K562 (cell line): ENCODE results near the gene RAB3C. TPM values are rescaled to one million over a fixed set of nuclear protein-coding genes. Genes with fewer than 3 reads are reported as not detected.

Experiments
- ATAC-seq: fragments of 200-7000 bp; cut with Tn5 transposase; 3 replicates; pipeline ENCODE4 v1.9.1; 2020; ENCODE audit warnings: moderate library complexity
- BruUV-seq: library from RNA; stranded (reverse); fragments of 400-500 nt; replicated peaks from 2 replicates; lab custom pipeline; 2021; lab: Mats Ljungman, UMichigan
- CTCF ChIA-PET: fragments of 300-600 bp; formaldehyde crosslinking; extraction: SDS; loops from one replicate; lab custom pipeline; 2021; ENCODE audit warnings: low intra/inter-chr PET ratio; lab: Yijun Ruan, JAX
- POLR2A ChIA-PET: fragments of 300-600, 350-650 bp; sonication (Branson Sonifier 250); formaldehyde crosslinking; extraction: SDS; loops from one replicate; lab custom pipeline; 2021; ENCODE audit warnings: antibody characterized with exemption, inconsistent platforms; lab: Yijun Ruan, JAX
- DNase-seq, 4 experiments: peaks; one replicate each; pipeline versions ENCODE4 v3.0.0 to v3.0.0-alpha.2; 2011 to 2018; ENCODE audit warnings: low spot score in 3 of 4, mixed read lengths in 3 of 4; ENCODE audit errors: extremely low read depth in 1 of 4
- FAIRE-seq: peaks from 2 replicates; lab custom pipeline; 2011; peaks lifted over from hg19 to GRCh38; lab: Jason Lieb, UNC
- H2AFZ ChIP-seq: 2 replicates; pipeline ENCODE4 v1.6.0; 2011; ENCODE audit warnings: low read depth, low read length, control low read depth, inconsistent platforms
- H3K27ac ChIP-seq: fragments of 200-600 bp; 3 replicates; pipeline ENCODE4 v1.8.0; 2011; ENCODE audit warnings: low read depth, mild to moderate bottlenecking, control low read depth, inconsistent platforms, low read length, moderate library complexity, mixed read lengths; ENCODE audit errors: extremely low read depth
- H3K27me3 ChIP-seq, 2 experiments: fragments of 300-600 bp in 1 of 2; 2 replicates in 1 of 2; 3 replicates in 1 of 2; pipeline versions ENCODE4 v1.6.0 to v1.8.0; 2011; ENCODE audit warnings: inconsistent platforms in 2 of 2, low read length in 2 of 2, mild to moderate bottlenecking in 1 of 2, mixed read lengths in 1 of 2, moderate library complexity in 1 of 2; ENCODE audit not compliant: control insufficient read depth in 2 of 2, insufficient read depth in 2 of 2
- H3K36me3 ChIP-seq: fragments of 300-600 bp; 3 replicates; pipeline ENCODE4 v1.8.0; 2011; ENCODE audit warnings: mild to moderate bottlenecking, low read length, inconsistent platforms; ENCODE audit not compliant: control insufficient read depth, insufficient read depth
- H3K4me1 ChIP-seq, 2 experiments: fragments of 200-600 bp in 1 of 2; replicated peaks in 1 of 2; 2 replicates in 1 of 2; 3 replicates in 1 of 2; pipeline versions ENCODE4 v1.5.1 to v1.8.0; 2011; ENCODE audit warnings: inconsistent platforms in 2 of 2, low read length in 2 of 2, mild to moderate bottlenecking in 1 of 2, mixed read lengths in 1 of 2, moderate library complexity in 1 of 2; ENCODE audit not compliant: control insufficient read depth in 2 of 2, insufficient read depth in 2 of 2
- H3K4me2 ChIP-seq: 2 replicates; pipeline ENCODE4 v1.6.1; 2011; ENCODE audit warnings: low read length, control low read depth, inconsistent platforms, mixed read lengths; ENCODE audit not compliant: insufficient read depth
- H3K4me3 ChIP-seq: fragments of 200-600 bp; sonication (generic), shearing (Covaris generic); 2 replicates; pipeline ENCODE4 v1.5.1; 2016; ENCODE audit warnings: control low read depth, inconsistent platforms
- H3K79me2 ChIP-seq: fragments of 200-600 bp; 3 replicates; pipeline ENCODE4 v1.8.0; 2011; ENCODE audit warnings: low read length, inconsistent platforms; ENCODE audit not compliant: control insufficient read depth, insufficient read depth
- H3K9ac ChIP-seq, 2 experiments: 2 replicates each; pipeline versions ENCODE4 v1.6.0 to v1.6.1; 2011; ENCODE audit warnings: low read depth in 2 of 2, low read length in 2 of 2, control low read depth in 1 of 2, inconsistent platforms in 1 of 2, mild to moderate bottlenecking in 1 of 2, mixed read lengths in 1 of 2; ENCODE audit not compliant: insufficient read depth in 1 of 2
- H3K9me1 ChIP-seq: one replicate; pipeline ENCODE4 v1.6.0; 2011; ENCODE audit warnings: inconsistent platforms, mild to moderate bottlenecking, low read length, moderate library complexity; ENCODE audit not compliant: control insufficient read depth, insufficient read depth
- H3K9me3 ChIP-seq: replicated peaks from 2 replicates; pipeline ENCODE4 v1.5.1; 2011; ENCODE audit warnings: low read depth, low read length, inconsistent platforms; ENCODE audit not compliant: control insufficient read depth, insufficient read depth
- H4K20me1 ChIP-seq: replicated peaks from 2 replicates; pipeline ENCODE4 v1.6.1; 2011; ENCODE audit warnings: low read length, inconsistent platforms, mixed read lengths; ENCODE audit not compliant: control insufficient read depth, insufficient read depth
- BACH1 ChIP-seq: fragments of 200-800 bp; sonication (Bioruptor generic); IDR thresholded peaks from 2 replicates; pipeline ENCODE4 v1.6.1; 2016; ENCODE audit warnings: missing genetic modification characterization, missing compliant biosample characterization
- CBFB ChIP-seq: sonication (generic); formaldehyde crosslinking; IDR thresholded peaks from 2 replicates; pipeline ENCODE4 v1.4.0; 2020; ENCODE audit warnings: mild to moderate bottlenecking, missing genetic modification reagents
- CBX2 ChIP-seq: fragments of 200-600 bp; sonication (generic); IDR thresholded peaks from one replicate; pipeline ENCODE4 v1.6.1; 2012; ENCODE audit warnings: mild to moderate bottlenecking, low read length, inconsistent platforms; ENCODE audit not compliant: insufficient read depth, poor library complexity, severe bottlenecking
- MAFF ChIP-seq: IDR thresholded peaks from 2 replicates; pipeline ENCODE4 v1.6.1; 2012; ENCODE audit warnings: low read length, improper control_type of control experiment
- MAFG ChIP-seq: fragments of 450-650 bp; conservative IDR thresholded peaks from 2 replicates; pipeline ENCODE4 v1.6.1; 2016; ENCODE audit warnings: missing genetic modification characterization, missing compliant biosample characterization
- MAFK ChIP-seq: IDR thresholded peaks from 2 replicates; pipeline ENCODE4 v1.6.1; 2011; ENCODE audit warnings: low read length, improper control_type of control experiment
- PCBP1 ChIP-seq: fragments of 200-400 bp; formaldehyde crosslinking; IDR thresholded peaks from 2 replicates; pipeline ENCODE4 v1.6.1; 2018; ENCODE audit warnings: mild to moderate bottlenecking, low read depth, low read length; ENCODE audit not compliant: poor library complexity, severe bottlenecking
- POU5F1 ChIP-seq: fragments of 150-350 bp; IDR thresholded peaks from 2 replicates; pipeline ENCODE4 v1.6.1; 2014; ENCODE audit warnings: borderline replicate concordance, low read length, low read depth, mild to moderate bottlenecking; ENCODE audit not compliant: partially characterized antibody
- SMAD4 ChIP-seq: fragments of 250-450 bp; sonication (Bioruptor Pico); conservative IDR thresholded peaks from 2 replicates; pipeline ENCODE4 v1.8.0; 2021; ENCODE audit warnings: inconsistent platforms, mild to moderate bottlenecking, moderate library complexity
- SRSF3 ChIP-seq: fragments of 200-400 bp; formaldehyde crosslinking; IDR thresholded peaks from 2 replicates; pipeline ENCODE4 v1.6.1; 2016; ENCODE audit warnings: mild to moderate bottlenecking, low read length, moderate library complexity; ENCODE audit not compliant: insufficient read depth
- TCFL5 ChIP-seq: fragments of 250-450 bp; sonication (Bioruptor Pico); conservative IDR thresholded peaks from 2 replicates; pipeline ENCODE4 v1.6.1; 2021; ENCODE audit warnings: mild to moderate bottlenecking, moderate library complexity, matching md5 sums
- TGIF2 ChIP-seq: sonication (generic); formaldehyde crosslinking; IDR thresholded peaks from 2 replicates; pipeline ENCODE4 v1.8.1; 2022; ENCODE audit warnings: mild to moderate bottlenecking, missing genetic modification reagents, moderate library complexity
- ZNF197 ChIP-seq: fragments of 200-800 bp; sonication (Bioruptor generic); IDR thresholded peaks from 2 replicates; pipeline ENCODE4 v1.6.1; 2016; ENCODE audit warnings: low read depth, missing genetic modification characterization, missing compliant biosample characterization
- WGBS: fragments of 100-300 bp; shearing (Covaris generic); methylation state at CpG from one replicate; pipeline ENCODE4 v1.1.6; 2016; ENCODE audit warnings: low coverage, mixed read lengths; ENCODE audit not compliant: insufficient coverage; ENCODE audit errors: missing lambda C conversion rate; 5-methylcytosine and 5-hydroxymethylcytosine counted together
- in situ Hi-C: fragments of 300-500 bp; cut with MboI; formaldehyde crosslinking; loops from 4 replicates; pipeline ENCODE4 v1.15.0; 2018; ENCODE audit warnings: inconsistent platforms, mixed read lengths
- intact Hi-C: fragments of 100-400 bp; cut with micrococcal nuclease; formaldehyde crosslinking; loops from 2 replicates; pipeline ENCODE4 v1.14.2; 2022
- polyA plus RNA-seq, 8 experiments: library from polyadenylated mRNA; depleted of rRNA in 4 of 8; stranded (reverse) in 5 of 8; unstranded in 3 of 8; fragments of >200 nt; fragmentation: Nextera tagmentation in 2 of 8; fragmentation: Illumina TruSeq in 1 of 8; extraction: Ambion mirVana in 2 of 8; extraction: Trizol in 1 of 8; gene quantifications; 2 replicates each; pipeline versions ENCODE4 v1.2.1 to v1.2.3, GENCODE V29; 2011 to 2014; ENCODE audit warnings: inconsistent platforms in 1 of 8, missing spikeins in 1 of 8
- total RNA-seq, 7 experiments: library from RNA; depleted of rRNA in 6 of 7; stranded (reverse); fragments of >200 nt in 6 of 7; fragmentation: Illumina TruSeq in 2 of 7; extraction: Trizol in 2 of 7; gene quantifications; 2 replicates each; pipeline versions ENCODE4 v1.2.1 to v1.2.3, GENCODE V29; 2011 to 2021; ENCODE audit warnings: low replicate concordance in 1 of 7
- TF ChIP-seq, protein P1 (sequence below): sonication (generic); formaldehyde crosslinking; IDR thresholded peaks from 2 replicates; pipeline ENCODE4 v1.8.1; 2023; ENCODE audit warnings: mild to moderate bottlenecking, missing genetic modification reagents
- TF ChIP-seq, protein P2 (sequence below): IDR thresholded peaks from 2 replicates; pipeline ENCODE4 v1.6.1; 2011; ENCODE audit warnings: borderline replicate concordance, low read depth, mild to moderate bottlenecking, moderate library complexity, low read length; ENCODE audit not compliant: insufficient read depth, poor library complexity, severe bottlenecking
- TF ChIP-seq, protein P3 (sequence below), 2 experiments: IDR thresholded peaks; 2 replicates each; pipeline ENCODE4 v1.6.1; 2012; ENCODE audit warnings: improper control_type of control experiment in 2 of 2, low read depth in 2 of 2, low read length in 2 of 2, borderline replicate concordance in 1 of 2

Gene RAB3C
- total and polyA plus RNA-seq, 9 of the 15 experiments (the other 6 are each of a cell fraction or from before 2014, with no cell fraction given) = not detected

DNA sequence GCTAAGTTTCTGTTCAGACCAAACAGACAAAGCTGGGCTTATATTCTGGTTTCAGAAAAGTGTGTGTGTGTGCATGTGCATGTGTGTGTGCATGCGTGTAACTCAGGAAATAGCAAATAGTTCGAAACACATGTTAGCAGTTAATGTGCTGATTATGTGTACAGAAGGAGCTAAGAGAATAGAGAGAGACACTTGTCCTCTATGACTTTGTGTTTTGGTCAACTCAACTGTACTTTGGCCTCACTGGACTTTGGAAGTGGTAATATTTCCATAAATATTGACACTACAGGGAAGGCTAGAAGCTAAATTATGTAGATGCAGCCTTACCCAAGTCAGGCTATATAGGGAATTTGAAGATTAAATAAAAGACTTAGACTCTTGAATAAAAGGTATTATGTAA lies 155.5 kb downstream of the RAB3C start (continued):
- no peak for TF ChIP-seq ZNF197 (CRISPR knock-in tag)
- TF ChIP-seq, protein P1, sequence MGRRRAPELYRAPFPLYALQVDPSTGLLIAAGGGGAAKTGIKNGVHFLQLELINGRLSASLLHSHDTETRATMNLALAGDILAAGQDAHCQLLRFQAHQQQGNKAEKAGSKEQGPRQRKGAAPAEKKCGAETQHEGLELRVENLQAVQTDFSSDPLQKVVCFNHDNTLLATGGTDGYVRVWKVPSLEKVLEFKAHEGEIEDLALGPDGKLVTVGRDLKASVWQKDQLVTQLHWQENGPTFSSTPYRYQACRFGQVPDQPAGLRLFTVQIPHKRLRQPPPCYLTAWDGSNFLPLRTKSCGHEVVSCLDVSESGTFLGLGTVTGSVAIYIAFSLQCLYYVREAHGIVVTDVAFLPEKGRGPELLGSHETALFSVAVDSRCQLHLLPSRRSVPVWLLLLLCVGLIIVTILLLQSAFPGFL (CRISPR knock-in tag) = no peak
- no peak for TF ChIP-seq CBX2
- TF ChIP-seq PCBP1 = no peak
- no peak for TF ChIP-seq POU5F1

DNA sequence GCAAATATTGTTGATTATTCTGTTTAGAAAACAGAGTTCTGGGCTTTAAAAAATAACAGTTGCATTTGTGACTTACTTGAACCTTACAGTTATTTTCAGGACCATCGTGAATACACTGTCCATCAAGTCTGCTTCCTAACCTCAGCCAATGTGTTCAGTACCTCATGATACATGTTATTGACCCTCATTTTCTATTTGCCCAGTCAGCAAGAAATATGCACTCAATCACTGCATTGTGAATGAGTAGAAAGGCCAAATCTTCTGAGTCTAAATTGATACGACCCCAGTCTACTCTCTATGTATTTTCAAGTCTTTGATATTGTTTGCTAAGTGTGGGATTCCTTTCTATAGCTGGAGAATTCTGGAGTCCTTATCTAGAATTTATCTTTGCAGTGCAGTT lies 156.2 kb downstream of the RAB3C start:
- Histone ChIP-seq H3K9me1 (no peaks in the 10 kb centered on the region), H3K27ac (no peak overlapping the region), H3K9ac (no peak overlapping the region), H3K4me1 (no peaks in the 10 kb centered on the region), H3K27me3 (no peaks in the 10 kb centered on the region), H3K9me3 (no peaks in the 10 kb centered on the region), H3K36me3 (no peaks in the 10 kb centered on the region), H3K79me2 (no peaks in the 10 kb centered on the region), H3K4me3 (no peak overlapping the region), H2AFZ (no peak overlapping the region), H3K4me2 (no peak overlapping the region), H4K20me1 (no peaks in the 10 kb centered on the region)
- ATAC-seq = no peak
- no peak for FAIRE-seq
- POLR2A ChIA-PET = no interaction called here
- in situ Hi-C loops (no loop called here), intact Hi-C loops (no loop called here)
- 4% methylated on average over 2 of the region's 2 CpGs for WGBS
- BruUV-seq = no TSS peak
- DNase-seq = no peak
- CTCF ChIA-PET = no interaction called here
- TF ChIP-seq MAFF (peak; percentile 26; the same call in 1 of the 2 replicates), CBFB (CRISPR knock-in tag) (no peak), BACH1 (tag) (no peak), MAFK (0 out of 2 replicates have a peak, but pooled peaks have one; percentile 25), MAFG (tag) (0 out of 2 replicates have a peak, but pooled peaks have one; percentile 15), SMAD4 (no peak), TGIF2 (no peak), SRSF3 (no peak), TCFL5 (CRISPR knock-in tag) (no peak)
- TF ChIP-seq, protein P2, sequence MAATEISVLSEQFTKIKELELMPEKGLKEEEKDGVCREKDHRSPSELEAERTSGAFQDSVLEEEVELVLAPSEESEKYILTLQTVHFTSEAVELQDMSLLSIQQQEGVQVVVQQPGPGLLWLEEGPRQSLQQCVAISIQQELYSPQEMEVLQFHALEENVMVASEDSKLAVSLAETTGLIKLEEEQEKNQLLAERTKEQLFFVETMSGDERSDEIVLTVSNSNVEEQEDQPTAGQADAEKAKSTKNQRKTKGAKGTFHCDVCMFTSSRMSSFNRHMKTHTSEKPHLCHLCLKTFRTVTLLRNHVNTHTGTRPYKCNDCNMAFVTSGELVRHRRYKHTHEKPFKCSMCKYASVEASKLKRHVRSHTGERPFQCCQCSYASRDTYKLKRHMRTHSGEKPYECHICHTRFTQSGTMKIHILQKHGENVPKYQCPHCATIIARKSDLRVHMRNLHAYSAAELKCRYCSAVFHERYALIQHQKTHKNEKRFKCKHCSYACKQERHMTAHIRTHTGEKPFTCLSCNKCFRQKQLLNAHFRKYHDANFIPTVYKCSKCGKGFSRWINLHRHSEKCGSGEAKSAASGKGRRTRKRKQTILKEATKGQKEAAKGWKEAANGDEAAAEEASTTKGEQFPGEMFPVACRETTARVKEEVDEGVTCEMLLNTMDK = no peak
- TF ChIP-seq, protein P3, sequence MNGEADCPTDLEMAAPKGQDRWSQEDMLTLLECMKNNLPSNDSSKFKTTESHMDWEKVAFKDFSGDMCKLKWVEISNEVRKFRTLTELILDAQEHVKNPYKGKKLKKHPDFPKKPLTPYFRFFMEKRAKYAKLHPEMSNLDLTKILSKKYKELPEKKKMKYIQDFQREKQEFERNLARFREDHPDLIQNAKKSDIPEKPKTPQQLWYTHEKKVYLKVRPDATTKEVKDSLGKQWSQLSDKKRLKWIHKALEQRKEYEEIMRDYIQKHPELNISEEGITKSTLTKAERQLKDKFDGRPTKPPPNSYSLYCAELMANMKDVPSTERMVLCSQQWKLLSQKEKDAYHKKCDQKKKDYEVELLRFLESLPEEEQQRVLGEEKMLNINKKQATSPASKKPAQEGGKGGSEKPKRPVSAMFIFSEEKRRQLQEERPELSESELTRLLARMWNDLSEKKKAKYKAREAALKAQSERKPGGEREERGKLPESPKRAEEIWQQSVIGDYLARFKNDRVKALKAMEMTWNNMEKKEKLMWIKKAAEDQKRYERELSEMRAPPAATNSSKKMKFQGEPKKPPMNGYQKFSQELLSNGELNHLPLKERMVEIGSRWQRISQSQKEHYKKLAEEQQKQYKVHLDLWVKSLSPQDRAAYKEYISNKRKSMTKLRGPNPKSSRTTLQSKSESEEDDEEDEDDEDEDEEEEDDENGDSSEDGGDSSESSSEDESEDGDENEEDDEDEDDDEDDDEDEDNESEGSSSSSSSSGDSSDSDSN (IDR thresholded peaks at IDR 0.05; ENCODE audit: borderline replicate concordance in 1 of 2, low read depth in 2 of 2, low read length in 2 of 2) = no peak
